M059J (cell line): ENCODE measurements around the gene HOXB3. TPM values are rescaled to one million over a fixed set of nuclear protein-coding genes. Genes with fewer than 3 reads are reported as not detected.

ENCODE experiments used
- DNase-seq: peaks from one replicate; pipeline ENCODE4 v3.0.0-alpha.2; 2012; ENCODE audit warnings: low read depth
- total RNA-seq: library from RNA; depleted of rRNA; stranded (reverse); fragments of >200 nt; shearing (Covaris generic); gene quantifications from 2 replicates; pipeline ENCODE4 v1.2.3, GENCODE V29; 2014

HOXB3 gene
- total RNA-seq, 1 experiment from 2014 or later, result 15.4 TPM

GRCh38 chr17:48569674-48570324, 20.2 kb downstream of the HOXB3 start:
- DNase-seq, result peak; percentile 64

DNA sequence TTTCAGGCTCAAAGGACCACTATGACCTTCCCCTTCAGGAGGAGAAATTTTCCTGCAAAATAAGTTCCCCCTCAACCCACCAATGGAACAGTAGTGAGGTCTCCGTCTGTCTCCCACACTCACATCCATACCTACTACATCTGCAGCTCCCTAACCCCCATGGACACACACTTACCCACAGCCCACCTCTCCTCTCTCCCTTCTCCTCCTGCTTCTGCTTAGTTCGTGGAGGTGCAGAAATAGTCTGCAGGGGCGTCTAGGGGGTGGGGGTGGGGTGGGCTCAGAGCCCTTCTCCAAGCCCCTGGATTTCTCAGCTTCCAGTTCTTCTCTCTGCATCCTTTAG, 20.8 kb downstream of the HOXB3 start:
- no peak for DNase-seq

DNA sequence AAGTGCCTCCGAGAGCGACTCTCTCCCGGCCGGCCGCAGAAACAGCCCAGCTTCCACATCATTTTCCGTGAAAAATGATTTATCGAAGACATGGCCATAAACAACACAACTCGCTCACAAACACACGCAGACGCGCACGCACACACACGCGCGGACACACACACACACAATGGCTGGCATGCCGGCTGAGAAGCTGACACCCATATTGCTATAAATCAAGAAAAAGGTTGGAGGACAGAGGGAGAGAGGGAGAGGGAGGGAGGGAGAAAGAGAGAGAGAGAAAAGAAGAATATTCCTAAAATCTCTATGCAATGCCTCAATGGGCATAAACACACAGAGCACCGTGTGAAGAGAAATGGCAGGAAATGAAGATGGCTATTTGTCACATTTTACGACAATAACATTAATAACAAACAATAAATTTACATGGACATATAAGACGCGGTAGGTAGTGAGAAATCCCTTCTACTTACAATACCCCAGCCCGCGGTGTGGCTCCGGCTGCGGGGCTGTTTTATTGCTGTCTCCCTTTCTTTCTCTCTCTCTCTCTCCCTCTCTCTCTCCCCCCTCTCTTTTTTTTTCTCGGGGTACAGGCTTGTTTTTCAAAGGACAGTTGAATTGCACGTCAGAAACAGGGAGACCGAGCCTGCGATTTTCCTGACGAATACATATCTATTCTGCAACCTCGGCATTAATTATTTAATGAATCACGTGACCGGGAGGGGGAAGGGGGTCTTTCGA, 21.4 kb downstream of the HOXB3 start:
- DNase-seq, result peak; percentile 58

DNA sequence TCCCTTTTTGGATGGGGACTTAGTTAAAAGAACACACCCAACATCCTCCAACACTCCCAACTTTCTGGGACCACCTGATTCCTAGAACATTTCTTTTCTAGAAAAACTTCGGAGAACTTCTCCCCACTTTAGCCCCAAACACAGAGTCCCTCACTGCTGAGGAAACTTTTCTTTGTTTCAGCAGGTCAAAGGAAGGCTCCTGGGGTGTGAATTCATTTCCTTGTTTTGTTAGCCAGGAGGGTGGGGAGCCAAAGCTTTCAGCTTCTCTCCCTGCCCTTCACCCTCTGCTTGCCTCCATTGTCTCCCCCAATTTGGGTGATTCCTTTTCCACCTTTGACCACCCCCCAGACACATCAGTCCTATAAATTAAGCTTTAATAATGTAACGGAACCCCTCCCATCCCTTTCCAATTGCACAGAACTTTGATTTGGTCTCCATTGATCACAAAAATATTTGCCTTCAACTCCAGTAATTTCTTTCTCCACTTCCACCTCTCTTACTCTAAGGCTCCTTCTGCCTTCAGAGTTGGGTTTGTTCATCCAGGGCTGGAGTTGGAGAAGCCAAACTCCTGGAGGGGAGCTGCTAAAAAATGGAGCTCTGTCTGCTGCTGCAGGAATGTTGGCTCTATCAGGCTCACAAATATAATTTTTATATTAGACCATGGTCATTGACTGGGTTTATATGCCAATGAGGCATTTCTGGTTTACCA, 22.2 kb downstream of the HOXB3 start:
- no peak for DNase-seq

GRCh38 chr17:48567209-48567608, 22.8 kb downstream of the HOXB3 start:
- no peak for DNase-seq

DNA sequence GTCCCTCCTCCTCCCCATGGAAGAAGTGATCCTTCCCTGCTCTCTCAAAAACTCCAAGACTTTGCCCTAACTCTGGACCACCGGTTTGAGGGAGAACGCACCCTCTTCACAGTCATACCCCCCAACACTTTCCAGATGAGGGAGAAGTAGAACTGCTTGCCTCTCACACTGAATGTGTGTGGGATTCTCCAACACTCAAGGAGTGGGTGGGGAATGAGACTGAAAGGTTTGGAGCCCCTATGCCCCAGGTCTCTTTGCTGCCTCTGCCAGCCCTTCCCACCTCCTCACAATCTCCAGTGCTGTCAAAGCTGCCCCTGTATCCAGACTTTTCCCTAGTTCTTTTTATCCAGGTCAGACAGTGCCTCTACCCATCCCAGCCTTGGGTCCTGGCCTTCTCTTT, 23.3 kb downstream of the HOXB3 start:
- DNase-seq, result no peak

- no peak for DNase-seq
Observed at GRCh38 chr17:48565925-48566710, 23.9 kb downstream of the HOXB3 start.

DNA sequence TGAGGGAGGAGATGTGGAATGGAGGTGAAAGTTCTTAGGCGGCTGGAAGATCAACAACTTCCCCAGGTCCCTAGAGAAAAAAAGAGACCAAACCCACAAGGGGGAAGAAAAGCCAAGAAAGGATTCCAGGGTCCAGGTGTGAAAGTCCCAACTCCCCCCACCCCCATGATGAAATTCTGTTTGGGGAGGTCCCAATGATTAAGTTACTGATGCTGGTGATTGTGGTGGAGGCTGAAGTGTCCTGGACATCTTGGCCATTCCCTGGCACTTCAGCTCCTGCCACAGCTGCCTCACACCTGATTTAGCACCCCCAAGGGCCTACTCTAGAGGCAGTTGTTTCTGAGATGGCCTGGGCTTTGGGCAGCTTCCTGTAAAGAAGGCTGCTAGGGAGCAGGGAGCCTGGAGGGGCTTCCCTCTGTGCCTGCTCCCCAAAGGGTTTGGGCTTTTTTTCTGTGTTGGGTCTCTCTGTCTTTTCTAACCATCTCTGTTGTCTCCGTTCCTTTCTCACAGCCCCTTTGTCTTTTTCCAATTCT, 25.0 kb downstream of the HOXB3 start:
- DNase-seq, result no peak

- DNase-seq, result no peak
Observed at GRCh38 chr17:48564188-48565021, 25.6 kb downstream of the HOXB3 start.

DNA sequence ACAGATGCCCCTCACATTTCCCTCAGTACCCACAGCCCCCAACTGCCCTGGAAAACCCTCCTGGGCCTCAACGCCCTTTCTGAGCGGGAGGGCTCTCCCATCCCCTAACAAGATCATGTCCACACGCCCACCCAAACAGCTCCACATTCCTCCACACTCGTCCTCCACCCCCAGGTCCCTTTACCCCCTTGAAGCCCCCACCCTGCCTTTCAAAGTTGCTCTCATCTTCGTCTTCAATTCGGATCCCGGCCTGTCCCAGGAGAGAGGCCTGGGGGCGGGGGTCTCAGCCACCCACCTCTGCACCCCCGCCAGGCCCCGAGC, 26.2 kb downstream of the HOXB3 start:
- no peak for DNase-seq

DNA sequence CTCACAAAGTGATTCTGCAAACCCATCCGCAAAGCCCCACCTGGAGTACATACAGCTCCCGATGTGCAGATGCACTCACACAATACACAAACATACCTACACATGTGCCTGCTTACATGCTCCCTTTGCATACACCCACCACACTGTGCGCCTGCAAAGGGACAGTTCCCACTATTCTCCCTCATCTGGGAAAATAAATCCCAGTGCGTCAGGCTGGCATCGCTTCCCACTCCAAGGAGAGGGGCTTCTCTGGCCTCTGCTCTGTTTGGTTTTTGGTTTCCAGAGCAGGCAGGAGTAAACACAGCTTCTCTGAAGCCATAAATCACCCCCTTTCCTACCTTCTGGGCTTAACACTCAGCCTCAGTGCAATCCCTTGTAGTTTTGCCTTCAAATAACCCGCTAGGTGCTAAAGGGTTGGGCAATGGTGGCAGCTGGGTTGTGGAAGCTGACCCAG, 26.6 kb downstream of the HOXB3 start:
- peak; percentile 66 for DNase-seq

DNA sequence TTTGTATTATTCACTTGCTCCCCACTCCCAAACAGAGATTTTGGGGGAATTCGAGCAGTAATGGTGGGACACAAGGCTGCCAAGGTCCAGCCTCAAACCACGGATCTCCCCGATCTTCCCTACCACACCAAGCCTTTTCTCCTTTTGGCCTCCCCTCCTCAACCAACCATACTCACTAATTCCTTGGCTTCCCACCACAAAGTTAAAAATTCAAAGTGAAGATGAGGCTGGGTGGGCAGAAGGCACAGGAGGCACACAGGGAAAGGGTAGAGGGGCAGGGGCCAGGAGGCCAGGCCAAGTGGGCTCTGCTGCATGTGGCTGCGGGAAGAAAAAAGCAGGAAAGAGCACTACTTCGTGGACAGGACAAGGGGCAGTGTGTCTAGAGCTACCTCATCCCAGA, 27.1 kb downstream of the HOXB3 start:
- DNase-seq, result no peak

GRCh38 chr17:48561884-48562810, 27.9 kb downstream of the HOXB3 start:
- DNase-seq, result no peak

DNA sequence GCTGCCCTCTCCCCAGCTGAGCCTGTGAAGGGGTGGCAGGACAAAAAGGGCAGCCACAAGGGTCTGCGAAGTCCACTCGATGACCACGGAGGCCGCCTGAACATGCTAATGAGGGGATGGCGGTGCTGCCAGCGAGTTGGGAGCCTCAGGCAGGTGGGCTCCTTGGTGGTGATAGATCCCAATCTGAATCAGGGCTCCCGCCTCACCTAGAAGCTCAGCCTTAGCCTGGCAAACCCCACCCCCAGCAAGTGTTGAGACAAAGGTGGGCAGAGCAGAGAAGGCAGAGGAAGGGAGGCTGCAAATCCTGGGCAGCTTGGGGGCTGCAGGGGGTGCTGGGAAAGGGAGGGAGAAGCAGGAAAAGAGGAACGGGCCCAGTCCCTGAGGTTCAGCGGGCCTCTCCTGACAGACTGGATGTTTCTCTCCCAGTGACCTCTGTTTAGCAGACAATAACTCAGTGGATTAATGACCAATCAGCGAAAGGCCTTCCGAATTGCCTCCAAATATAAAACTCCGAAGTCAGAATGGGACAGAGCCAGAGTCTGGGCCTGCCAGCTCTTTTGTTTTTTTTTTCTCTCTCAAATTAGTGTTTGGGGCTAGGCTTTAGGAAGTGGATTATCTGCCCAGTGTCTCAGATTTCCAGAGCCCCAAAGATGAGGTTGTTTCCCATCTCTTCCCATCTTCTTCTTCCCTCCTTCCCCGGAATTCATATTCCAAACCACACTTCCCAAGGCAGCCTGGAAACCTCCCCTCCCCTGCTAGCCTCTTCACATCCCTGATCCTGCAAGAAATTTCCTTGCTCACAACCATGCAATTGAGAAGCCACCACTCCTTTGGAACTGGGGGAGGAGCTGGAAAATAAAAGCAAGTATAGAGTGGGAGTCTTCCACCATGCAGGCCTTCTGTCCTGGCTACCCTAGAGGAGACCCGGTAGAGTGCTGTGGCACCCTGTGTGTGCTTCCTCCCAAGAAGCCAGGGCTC, 29.9 kb downstream of the HOXB3 start:
- no peak for DNase-seq

DNA sequence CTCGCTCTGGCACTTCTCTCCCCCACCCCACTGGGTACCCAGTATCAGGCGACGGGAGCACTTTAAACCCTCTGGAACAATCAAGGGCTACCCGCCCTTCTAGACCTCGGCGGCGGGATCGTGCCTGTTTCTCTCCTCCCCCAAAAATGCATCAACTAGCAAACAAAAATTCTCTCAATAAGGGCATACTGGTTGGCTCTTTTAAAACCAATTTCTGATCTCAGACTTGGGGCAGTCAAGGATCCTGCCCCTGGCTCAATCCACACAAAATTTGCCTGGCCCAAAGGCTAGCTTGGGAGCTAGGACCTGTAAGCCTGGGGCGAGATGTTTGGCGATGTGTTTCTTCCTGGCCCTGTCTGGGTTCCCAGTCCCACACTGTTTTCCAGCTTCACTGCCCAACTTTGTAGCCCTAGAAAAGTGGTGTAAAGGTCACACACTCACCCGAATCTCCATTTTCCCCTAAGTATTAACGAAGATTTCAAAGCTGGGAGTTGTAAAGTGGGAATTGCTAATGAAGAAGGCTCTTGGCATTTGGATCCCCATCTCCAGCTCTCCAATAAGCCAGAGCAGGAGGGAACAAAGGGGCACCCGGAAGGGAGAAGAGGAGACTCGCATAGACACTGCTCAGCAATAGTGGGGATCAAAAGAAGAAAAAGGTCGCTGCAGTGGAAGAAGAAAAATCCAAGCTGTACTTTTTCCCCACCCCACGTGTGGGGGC, 30.8 kb downstream of the HOXB3 start:
- DNase-seq, result no peak

DNA sequence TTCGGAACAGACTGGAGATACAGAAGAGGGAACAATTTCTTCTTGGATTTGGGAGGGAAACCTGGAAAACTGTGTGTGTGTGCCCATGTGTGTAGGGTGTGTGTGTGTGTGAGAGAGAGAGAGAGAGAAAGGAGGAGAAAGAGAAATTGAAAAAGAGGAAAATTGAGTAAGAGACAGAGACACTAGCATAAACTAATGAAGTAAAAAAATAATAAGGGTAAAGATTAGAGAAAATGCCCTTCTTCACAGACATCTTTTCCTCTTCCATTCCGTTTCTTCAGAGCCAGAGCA, 31.3 kb downstream of the HOXB3 start:
- no peak for DNase-seq

- DNase-seq, result no peak
Observed at GRCh38 chr17:48558057-48558830, 31.8 kb downstream of the HOXB3 start.
